ENCODE results near the gene C10orf143. TPM values are rescaled to one million over a fixed set of nuclear protein-coding genes. Genes with fewer than 3 reads are reported as not detected.

C10orf143 gene
- polyA plus RNA-seq, 2 of the 4 experiments (the other 2 are of a cell fraction), result 1.2 to 1.6 TPM

DNA sequence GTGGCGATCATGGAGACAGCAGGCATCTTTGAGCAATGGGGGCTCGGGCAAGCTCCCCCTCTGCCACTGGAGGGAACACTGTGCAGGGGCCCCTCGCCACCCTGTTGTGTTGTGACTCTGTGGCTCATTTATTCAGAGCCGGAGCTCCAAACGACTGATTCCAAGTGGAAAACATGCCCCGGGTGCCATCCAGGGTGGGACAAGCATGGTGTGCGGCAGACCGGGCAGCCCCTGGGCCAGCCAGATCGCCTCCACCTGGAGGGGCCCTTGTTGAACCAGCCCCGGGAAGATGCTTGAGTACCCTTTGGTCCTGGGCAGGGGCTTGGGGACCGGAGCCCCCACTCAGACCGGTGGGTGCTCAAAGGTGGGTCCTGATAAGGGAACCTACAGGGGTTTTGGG lies 61.4 kb downstream of the C10orf143 start:
- no peak overlapping the region for H3K4me3 ChIP-seq
- FAIRE-seq (no peak), ATAC-seq (no peak), DNase-seq (ENCODE audit: low read depth in 1 of 2, low spot score in 1 of 2) (no peak)
- no peak overlapping the region for H3K4me2 ChIP-seq
- CTCF ChIA-PET, result interaction anchor here (0.6 kb wide), 1 partner anchor 1414 kb away, joined by 3 read pairs; no protein-coding TSS in a partner anchor
- no peak for TF ChIP-seq CHD4 (IDR thresholded peaks at IDR 0.05; ENCODE audit: borderline replicate concordance)
- no peak for TF ChIP-seq ZSCAN20 (CRISPR knock-in tag; IDR thresholded peaks at IDR 0.05)
- TF ChIP-seq, protein P1, sequence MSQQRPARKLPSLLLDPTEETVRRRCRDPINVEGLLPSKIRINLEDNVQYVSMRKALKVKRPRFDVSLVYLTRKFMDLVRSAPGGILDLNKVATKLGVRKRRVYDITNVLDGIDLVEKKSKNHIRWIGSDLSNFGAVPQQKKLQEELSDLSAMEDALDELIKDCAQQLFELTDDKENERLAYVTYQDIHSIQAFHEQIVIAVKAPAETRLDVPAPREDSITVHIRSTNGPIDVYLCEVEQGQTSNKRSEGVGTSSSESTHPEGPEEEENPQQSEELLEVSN (IDR thresholded peaks at IDR 0.05; ENCODE audit: borderline replicate concordance, low read depth), result no peak
- no peak for TF ChIP-seq CBX2 (IDR thresholded peaks at IDR 0.05; ENCODE audit: borderline replicate concordance, low read depth)
- TF ChIP-seq EHMT2 (IDR thresholded peaks at IDR 0.05; ENCODE audit: low read depth), result no peak
- TF ChIP-seq SMC3 (IDR thresholded peaks at IDR 0.05), result no peak
- no peak for TF ChIP-seq CEBPB (IDR thresholded peaks at IDR 0.05)
- TF ChIP-seq POLR2A (IDR thresholded peaks at IDR 0.05; ENCODE audit: low read length), result no peak
- no peak for TF ChIP-seq FOSL2 (IDR thresholded peaks at IDR 0.05)
- TF ChIP-seq FOSL2 (CRISPR knock-in tag; IDR thresholded peaks at IDR 0.05), result no peak
- TF ChIP-seq, protein P2, sequence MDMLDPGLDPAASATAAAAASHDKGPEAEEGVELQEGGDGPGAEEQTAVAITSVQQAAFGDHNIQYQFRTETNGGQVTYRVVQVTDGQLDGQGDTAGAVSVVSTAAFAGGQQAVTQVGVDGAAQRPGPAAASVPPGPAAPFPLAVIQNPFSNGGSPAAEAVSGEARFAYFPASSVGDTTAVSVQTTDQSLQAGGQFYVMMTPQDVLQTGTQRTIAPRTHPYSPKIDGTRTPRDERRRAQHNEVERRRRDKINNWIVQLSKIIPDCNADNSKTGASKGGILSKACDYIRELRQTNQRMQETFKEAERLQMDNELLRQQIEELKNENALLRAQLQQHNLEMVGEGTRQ (IDR thresholded peaks at IDR 0.05), result no peak
- no peak for TF ChIP-seq RCOR1 (IDR thresholded peaks at IDR 0.05; ENCODE audit: low read depth, low read length)
- no peak for TF ChIP-seq HDAC2 (IDR thresholded peaks at IDR 0.05)
- TF ChIP-seq NFE2L2 (conservative IDR thresholded peaks at IDR 0.05; ENCODE audit: low read length), result no peak
- TF ChIP-seq MYC (IDR thresholded peaks at IDR 0.05; ENCODE audit: borderline replicate concordance, low read length), result no peak
- TF ChIP-seq EHF (CRISPR knock-in tag; IDR thresholded peaks at IDR 0.05), result no peak
- TF ChIP-seq RAD21 (conservative IDR thresholded peaks at IDR 0.05 in 1 of 2, IDR thresholded peaks at IDR 0.05 in 1 of 2), result no peak
- no peak for TF ChIP-seq HOXA7 (CRISPR knock-in tag; IDR thresholded peaks at IDR 0.05)
- TF ChIP-seq, protein P3, sequence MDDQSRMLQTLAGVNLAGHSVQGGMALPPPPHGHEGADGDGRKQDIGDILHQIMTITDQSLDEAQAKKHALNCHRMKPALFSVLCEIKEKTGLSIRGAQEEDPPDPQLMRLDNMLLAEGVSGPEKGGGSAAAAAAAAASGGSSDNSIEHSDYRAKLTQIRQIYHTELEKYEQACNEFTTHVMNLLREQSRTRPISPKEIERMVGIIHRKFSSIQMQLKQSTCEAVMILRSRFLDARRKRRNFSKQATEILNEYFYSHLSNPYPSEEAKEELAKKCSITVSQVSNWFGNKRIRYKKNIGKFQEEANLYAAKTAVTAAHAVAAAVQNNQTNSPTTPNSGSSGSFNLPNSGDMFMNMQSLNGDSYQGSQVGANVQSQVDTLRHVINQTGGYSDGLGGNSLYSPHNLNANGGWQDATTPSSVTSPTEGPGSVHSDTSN (IDR thresholded peaks at IDR 0.05), result no peak
- no peak for TF ChIP-seq ZNF302 (CRISPR knock-in tag; IDR thresholded peaks at IDR 0.05)
- TF ChIP-seq TFCP2L1 (CRISPR knock-in tag; IDR thresholded peaks at IDR 0.05), result no peak
- H3K4me1 ChIP-seq, result no peaks in the 10 kb centered on the region
- no peak overlapping the region for H3K27ac ChIP-seq
- H3K9me3 ChIP-seq, result peaks cover 9% of the 10 kb centered on the region; the same call in 1 of the 3 replicates
- POLR2A ChIA-PET, result no interaction called here
- WGBS (ENCODE audit: missing lambda C conversion rate), result 19% methylated on average over 10 of the region's 12 CpGs

DNA sequence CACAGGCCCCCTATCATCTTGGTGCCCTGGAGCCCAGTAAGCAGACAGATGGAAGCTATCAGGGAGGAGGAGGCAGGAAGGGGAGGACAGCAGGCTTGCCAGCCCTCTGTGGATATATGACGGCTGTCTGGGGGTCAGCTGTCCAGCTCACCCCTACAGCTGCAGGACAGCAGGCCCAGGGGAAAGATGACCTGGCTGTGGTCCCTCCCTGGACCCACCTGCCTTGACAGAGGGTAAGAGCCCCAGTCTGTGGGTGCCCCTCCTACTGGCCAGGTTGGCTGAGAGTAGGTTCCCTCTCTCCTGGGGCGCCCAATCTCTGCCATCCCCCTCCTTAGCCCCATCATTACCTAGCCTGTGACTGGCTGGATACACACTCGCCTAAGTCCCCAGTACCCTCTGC lies 62.5 kb downstream of the C10orf143 start:
- Histone ChIP-seq H3K9me3 (no peaks in the 10 kb centered on the region), H3K4me2 (no peak overlapping the region), H3K4me1 (no peaks in the 10 kb centered on the region), H3K4me3 (no peak overlapping the region), H3K27ac (no peak overlapping the region)
- ATAC-seq (no peak), FAIRE-seq (no peak), DNase-seq (ENCODE audit: low read depth in 1 of 2, low spot score in 1 of 2) (no peak)
- WGBS (ENCODE audit: missing lambda C conversion rate), result 0% methylated on average over 3 of the region's 3 CpGs
- CTCF ChIA-PET, result no interaction called here
- POLR2A ChIA-PET, result no interaction called here
- no peak for TF ChIP-seq NPAS2 (CRISPR knock-in tag; IDR thresholded peaks at IDR 0.05; ENCODE audit: borderline replicate concordance)
- TF ChIP-seq NFE2L2 (conservative IDR thresholded peaks at IDR 0.05; ENCODE audit: low read length), result no peak
- no peak for TF ChIP-seq CBX8 (IDR thresholded peaks at IDR 0.05)
- no peak for TF ChIP-seq CHD4 (IDR thresholded peaks at IDR 0.05; ENCODE audit: borderline replicate concordance)
- TF ChIP-seq, protein P2 (IDR thresholded peaks at IDR 0.05), result no peak
- TF ChIP-seq, protein P4, sequence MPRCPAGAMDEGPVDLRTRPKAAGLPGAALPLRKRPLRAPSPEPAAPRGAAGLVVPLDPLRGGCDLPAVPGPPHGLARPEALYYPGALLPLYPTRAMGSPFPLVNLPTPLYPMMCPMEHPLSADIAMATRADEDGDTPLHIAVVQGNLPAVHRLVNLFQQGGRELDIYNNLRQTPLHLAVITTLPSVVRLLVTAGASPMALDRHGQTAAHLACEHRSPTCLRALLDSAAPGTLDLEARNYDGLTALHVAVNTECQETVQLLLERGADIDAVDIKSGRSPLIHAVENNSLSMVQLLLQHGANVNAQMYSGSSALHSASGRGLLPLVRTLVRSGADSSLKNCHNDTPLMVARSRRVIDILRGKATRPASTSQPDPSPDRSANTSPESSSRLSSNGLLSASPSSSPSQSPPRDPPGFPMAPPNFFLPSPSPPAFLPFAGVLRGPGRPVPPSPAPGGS (IDR thresholded peaks at IDR 0.05), result no peak
- no peak for TF ChIP-seq ZSCAN20 (CRISPR knock-in tag; IDR thresholded peaks at IDR 0.05)
- TF ChIP-seq ZFP36 (IDR thresholded peaks at IDR 0.05; ENCODE audit: borderline replicate concordance, partially characterized antibody), result no peak
- TF ChIP-seq, protein P5, sequence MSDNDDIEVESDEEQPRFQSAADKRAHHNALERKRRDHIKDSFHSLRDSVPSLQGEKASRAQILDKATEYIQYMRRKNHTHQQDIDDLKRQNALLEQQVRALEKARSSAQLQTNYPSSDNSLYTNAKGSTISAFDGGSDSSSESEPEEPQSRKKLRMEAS (IDR thresholded peaks at IDR 0.05), result no peak
- no peak for TF ChIP-seq KDM1A (IDR thresholded peaks at IDR 0.05; ENCODE audit: low read depth)
- TF ChIP-seq RARB (CRISPR knock-in tag; IDR thresholded peaks at IDR 0.05), result no peak
- TF ChIP-seq POLR2AphosphoS2 (conservative IDR thresholded peaks at IDR 0.05; ENCODE audit: low read length), result no peak
- TF ChIP-seq EHMT2 (IDR thresholded peaks at IDR 0.05; ENCODE audit: low read depth), result no peak
- no peak for TF ChIP-seq RCOR1 (IDR thresholded peaks at IDR 0.05; ENCODE audit: low read depth, low read length)
